Islet precursor cell (in vitro differentiated cells): Measurements from ENCODE around the gene ZSCAN21.

Source experiments
- DNase-seq: peaks from one replicate; pipeline ENCODE4 v3.0.0-alpha.2; 2018

The ZSCAN21 gene

DNA sequence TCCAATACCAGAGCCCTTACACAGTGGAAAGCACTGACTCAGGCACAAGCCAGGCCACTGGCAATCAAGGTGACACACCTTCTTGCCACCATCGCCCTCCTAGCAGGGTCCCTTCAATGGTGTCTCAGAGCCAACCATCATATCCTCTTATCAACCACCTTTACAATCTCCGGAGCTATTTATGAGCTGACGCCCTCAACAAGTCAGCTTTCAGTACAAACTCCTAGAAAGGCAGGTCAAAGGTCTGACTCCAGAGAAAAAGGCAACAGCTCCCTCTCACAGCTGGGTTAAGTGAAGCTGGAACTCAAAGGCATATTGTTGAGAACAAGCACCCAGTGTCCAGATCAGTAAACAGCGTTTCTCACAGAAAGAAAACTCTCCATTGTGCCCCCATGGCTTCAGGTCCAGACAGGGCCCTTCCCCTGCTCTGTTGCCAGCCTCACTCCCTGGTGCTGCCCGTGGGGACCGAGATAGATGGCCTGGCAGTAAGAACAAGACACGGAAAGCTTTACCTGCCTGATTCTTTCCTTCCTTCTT, 29.5 kb downstream of the ZSCAN21 start:
- peak; percentile 39 for DNase-seq

DNA sequence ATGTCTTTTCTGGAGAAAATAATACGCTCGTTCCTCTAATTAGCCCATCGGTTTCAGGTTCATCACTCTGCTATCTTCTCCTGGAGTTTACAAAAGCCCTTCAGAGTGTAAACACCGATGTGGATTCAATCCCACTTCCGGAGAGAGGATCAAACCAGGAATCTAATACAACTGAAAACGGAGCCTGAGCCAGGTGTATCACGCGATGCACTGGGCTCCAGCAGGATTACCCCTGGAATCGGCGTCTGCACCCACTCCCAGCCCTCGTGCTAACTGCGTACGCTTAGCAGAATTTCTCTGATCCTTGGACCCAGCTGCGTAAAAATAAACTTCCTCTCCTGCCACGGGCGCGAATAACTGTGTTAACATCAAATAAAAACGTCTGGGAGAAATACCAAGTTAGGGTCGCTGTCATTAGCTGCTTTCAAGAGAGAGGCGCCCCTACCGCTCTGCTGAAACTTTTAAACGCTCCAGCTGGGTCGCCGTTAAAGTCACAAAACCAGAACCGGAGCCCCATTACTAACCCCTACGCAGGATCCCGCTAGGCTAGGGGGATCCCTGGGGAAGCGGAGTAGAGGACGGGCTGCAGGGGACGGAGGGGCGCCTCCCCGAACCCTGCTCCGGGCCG, 31.4 kb downstream of the ZSCAN21 start:
- no peak for DNase-seq

DNA sequence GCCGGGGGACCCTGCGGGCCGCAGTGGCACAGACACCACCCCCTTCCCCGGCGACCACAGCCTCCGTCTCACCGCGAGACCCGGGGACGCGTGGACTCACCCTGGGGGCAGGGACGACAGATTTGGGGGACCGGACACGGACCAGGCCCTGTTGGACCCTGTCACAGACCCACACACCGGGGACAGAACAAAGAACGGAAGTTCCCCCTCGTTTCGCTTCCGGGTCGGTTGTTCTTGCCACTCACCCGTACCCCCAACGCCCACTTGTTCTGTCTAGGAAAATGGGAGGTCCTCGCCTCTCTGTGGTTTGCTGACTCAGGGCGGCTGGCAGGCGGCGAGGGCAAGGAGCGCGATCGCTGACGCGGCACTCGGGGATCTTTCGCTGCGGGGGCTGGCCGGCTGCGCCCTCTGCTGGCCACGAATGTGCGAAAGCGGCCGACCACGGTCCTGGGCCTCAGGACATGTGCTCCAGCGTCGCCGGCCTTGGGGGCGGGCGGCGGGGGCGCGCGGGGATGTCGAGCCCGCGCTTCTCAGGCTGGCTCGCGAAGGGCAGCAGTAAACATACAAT, 32.0 kb downstream of the ZSCAN21 start, which contains the start of gene ZNF3:
Gene ZNF3 (minus strand): TSS at position 189 of the 568 bp plus-strand sequence. CDS start 4,366 bp downstream, outside the sequence.
- peak; percentile 100 for DNase-seq

DNA sequence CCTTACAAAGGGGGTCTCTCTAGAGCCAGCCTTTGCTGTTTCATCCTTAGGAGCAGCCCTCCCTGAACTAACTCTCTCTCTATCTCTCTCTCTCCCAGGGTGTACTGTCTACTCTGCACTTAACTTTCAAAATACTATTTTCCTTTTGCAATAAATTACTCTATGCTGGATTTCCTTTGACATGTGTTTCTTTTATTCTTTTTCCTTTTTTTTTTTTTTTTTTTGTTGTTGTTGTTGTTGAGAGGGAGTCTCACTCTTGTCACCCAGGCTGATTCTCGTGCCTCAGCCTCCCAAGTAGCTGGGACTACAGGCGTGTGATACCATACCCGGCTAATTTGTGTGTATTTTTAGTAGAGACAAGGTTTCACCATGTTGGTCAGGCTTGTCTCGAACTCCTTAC, 33.4 kb downstream of the ZSCAN21 start:
- DNase-seq: no peak

DNA sequence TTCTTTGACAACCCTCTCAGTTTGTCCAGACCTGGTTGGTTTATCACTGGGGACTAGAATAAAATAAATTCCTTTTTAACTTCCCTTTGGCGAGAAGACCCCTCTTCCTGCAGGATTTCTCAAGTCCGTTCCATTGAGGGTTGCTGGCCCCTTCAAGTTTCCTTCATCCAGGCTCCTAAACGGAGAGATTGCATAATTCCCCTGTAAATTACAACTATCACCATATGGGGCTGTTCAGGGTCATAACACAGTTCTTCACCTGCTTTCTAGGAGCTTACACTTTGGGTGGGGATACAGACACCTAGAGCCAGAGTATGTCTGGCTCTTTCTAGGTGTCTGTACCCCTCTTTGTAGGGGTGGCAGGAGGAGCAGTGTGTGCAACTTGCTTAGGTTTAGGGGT, 35.9 kb downstream of the ZSCAN21 start:
- no peak for DNase-seq

DNA sequence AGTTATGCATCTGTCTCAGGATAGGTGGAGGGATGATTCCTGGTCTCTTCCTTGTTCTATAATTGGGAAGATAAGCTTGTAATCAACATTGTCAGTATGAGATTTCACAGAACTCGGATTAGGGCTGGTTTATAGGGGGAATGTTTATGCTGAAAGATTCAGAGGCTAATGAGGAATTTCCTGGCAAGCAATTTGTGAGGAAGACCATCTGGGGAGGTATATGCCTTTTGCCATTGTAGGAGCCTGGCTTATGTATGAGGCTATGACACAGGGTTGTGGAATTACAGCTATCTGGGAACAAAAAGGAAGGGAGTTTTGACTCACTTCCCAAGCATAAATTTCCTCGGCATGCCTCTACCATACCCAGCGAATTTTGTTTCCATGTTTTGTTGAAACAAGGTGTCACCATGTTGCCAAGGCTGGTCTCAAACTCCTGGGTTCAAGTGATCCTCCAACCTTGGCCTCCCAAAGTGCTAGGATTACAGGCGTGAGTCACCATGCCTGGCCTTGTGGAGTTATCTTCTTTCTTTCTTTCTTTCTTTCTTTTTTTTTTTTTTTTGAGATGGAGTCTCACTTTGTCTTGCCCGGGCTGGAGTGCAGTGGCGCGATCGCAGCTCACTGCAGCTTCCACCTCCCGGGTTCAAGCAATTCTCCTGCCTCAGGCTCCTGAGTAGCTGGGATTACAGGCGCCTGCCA, 37.6 kb downstream of the ZSCAN21 start:
- peak; percentile 86 for DNase-seq

DNA sequence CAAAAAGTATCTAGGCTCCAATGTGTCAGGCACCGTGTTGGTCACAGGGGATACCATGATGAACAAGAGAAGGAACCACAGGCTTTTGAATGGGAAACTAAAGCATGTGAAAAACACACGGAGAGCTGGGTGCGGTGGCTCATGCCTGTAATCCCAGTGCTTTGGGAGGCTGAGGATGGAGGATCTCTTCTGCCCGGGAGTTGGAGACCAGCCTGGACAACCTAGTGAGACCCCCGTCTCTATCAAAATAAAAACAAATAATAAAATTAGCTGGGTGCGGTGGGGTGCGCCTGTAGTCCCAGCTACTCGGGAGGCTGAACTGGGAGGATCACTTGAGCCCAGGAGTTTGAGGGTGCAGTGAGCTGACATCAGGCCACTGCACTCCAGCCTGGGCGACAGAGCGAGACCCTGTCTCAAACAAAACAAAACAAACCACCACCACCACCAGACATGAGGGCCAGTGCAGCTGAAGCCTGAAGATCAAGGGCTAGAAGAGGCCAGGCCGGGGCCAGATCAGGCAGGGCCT, 38.6 kb downstream of the ZSCAN21 start:
- DNase-seq: no peak

DNA sequence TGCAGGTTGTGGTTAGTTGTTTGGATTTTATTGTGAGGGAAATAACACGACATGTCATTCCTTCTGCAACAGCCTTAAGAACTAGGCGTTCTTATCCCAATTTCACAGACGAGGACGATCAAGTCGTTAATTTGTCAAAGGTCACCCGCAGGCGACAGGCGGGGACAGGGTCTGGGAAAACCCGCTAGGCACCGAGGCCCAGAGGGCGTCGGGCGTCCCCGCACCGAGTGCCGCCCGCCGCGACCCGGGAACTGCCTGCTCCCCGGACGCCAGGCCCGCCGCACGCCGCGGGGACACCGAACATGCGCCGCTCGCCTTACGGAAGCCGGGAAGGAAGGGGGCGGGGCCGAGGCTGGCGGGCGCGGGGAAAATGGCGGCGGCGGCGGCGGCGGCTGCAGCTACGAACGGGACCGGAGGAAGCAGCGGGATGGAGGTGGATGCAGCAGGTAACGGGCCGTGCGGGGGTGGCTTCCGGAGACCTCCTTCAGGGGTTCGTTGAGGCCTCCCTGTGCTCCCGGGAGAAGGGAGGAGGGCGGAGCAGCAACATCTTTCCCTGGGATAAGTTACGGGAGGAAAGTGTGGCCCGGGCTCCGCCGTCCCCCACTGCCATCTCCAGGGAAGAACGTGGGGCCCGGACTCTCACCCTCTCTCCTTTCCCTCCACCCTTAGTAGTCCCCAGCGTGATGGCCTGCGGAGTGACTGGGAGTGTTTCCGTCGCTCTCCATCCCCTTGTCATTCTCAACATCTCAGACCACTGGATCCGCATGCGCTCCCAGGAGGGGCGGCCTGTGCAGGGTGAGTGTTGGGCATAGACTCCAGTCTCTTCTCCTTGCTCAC, 39.3 kb downstream of the ZSCAN21 start, which contains the start of gene COPS6:
Gene COPS6 (plus strand): TSS at position 349 of the 837 bp plus-strand sequence. CDS start 22 bp downstream, at position 371.
- DNase-seq: peak; percentile 81

DNA sequence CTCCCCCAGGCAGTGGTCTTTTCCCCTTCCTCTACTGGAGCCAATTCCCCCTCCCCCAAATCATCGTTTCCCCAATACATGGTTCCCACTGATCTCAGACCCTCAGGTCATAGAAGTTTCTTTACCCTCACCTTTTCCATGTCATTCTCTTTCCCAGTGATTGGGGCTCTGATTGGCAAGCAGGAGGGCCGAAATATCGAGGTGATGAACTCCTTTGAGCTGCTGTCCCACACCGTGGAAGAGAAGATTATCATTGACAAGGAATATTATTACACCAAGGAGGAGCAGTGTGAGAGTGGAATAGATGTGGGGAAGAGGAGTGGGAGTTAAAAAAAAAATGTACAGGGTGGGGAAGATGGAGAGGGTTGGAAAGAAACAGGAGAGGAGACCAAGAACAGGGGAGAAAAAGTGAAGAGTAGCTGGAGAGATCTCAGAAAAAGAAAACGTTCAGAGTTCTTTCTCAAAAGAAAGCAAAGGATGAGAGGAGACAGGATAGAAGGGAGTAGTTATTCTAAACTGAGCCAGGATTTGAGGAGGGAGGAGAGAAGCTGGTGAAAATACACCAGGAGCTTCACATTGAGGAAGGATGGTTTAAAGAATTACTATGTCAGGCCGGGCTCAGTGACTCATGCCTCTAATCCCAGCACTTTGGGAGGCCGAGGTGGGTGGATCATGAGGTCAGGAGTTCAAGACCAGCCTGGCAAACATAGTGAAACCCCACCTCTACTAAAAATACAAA, 40.1 kb downstream of the ZSCAN21 start:
- DNase-seq: no peak

DNA sequence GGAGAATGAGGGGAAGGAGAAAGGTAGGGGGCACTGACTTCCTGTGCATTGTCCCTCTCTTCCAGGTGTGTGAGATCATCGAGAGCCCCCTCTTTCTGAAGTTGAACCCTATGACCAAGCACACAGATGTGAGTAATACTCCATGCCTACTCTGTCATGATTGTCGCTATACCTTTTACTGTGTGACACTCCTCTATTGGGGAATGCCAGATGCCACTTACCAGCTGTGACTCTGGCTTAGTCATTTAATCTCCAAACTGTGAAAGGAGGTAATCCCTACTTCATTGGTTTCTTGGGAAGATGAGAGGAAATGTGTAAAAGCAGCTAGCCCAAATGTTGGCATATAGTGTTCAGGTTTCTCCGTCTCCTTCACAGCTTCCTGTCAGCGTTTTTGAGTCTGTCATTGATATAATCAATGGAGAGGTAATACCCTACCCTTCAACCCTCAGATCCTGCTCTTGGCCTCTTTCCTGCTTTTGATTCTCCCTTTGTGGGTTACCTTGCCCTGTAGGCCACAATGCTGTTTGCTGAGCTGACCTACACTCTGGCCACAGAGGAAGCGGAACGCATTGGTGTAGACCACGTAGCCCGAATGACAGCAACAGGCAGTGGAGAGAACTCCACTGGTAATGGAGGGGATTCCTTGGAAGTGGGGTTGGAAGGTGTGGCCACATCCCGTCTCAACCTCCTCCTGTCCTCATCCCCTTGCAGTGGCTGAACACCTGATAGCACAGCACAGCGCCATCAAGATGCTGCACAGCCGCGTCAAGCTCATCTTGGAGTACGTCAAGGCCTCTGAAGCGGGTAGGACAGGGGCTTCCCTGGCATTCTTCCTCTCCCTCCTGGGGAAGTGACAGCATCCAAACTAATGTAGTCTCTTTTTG, 41.2 kb downstream of the ZSCAN21 start:
- peak; percentile 53 for DNase-seq

DNA sequence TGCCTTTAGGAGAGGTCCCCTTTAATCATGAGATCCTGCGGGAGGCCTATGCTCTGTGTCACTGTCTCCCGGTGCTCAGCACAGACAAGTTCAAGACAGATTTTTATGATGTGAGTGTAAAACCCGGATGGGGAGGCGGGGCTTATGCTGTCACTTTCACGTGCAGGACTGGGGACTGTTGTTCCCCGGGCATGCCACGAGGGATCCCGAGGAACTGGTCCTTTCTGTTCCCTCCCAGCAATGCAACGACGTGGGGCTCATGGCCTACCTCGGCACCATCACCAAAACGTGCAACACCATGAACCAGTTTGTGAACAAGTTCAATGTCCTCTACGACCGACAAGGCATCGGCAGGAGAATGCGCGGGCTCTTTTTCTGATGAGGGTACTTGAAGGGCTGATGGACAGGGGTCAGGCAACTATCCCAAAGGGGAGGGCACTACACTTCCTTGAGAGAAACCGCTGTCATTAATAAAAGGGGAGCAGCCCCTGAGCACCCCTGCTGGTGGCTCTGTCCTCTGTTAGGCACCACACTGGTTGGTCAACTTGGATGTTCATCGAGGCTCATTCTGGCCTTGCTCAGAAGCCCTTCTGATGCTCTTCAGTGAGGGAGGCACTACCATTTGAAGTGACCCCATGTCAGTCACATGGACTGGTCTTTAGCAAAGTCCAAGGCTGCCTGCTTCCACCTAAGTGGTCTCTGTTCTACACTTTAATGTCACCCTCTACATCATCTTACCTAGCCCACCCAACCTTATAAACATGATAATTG, 42.0 kb downstream of the ZSCAN21 start:
- peak; percentile 77 for DNase-seq

DNA sequence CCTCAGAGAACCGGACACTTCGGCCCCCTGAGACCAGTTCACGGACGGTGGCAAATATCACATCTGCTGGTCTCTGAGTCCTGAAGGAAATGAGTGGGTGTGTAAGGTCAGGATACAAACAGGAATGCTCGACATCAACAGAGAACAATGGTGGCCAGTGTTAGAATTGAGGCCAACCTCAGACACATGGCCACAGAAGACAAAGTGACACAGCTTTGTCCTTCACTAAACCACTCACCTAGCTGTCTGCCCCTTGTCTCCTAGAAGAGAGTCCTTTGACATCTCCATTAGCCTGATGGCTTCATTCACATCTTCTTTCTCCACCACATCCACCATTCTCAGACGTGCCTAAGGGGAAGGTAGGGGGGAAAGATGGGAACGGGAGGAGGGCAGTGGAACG, 43.5 kb downstream of the ZSCAN21 start:
- DNase-seq: peak; percentile 44

DNA sequence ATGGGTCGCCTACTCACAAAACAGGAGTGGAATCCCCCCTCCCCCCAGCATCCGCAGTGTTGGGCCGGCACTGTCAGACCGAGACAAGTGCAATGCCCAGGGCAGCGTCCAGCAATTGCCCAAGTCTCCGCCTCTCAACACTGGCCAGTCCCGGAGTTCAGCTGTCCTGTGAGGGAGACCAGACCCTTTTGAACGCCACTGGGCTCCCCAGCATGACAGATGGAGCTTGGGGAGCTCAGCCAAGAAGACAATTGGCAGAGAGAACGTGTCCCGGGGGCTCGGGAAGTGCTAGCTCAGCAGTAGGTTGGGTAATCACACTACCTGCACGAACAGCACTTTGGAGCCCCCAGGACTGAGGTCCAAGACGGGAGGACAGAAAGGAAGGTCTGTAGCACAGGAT, 43.9 kb downstream of the ZSCAN21 start:
- peak; percentile 59 for DNase-seq

DNA sequence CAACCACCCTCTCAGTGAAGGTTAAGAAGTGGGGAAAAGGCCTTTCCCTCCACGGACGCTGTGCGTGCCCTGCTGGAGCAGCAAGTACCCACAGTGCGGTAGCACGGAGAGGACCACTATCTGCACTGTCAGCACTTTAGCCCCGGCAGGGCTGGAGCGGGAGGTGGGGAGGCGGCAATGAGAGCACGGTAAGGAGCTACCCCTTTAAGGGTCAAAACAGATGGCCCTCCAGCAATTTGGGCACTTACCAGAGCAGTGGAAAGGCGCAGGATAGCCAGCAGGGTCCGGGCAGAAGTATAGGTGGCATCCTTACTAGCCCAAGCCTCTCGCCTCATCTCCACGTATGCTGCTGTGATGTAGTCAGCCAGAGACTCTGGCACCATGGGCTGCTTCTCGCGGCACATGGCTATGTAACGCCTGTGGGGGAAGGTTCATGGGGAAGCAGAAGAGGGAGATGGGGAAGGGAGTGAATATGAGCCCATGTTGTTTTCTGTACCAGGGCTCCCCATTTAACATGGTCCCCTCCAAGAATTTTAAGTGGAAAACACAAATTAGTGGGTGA, 44.4 kb downstream of the ZSCAN21 start:
- DNase-seq: peak; percentile 50

DNA sequence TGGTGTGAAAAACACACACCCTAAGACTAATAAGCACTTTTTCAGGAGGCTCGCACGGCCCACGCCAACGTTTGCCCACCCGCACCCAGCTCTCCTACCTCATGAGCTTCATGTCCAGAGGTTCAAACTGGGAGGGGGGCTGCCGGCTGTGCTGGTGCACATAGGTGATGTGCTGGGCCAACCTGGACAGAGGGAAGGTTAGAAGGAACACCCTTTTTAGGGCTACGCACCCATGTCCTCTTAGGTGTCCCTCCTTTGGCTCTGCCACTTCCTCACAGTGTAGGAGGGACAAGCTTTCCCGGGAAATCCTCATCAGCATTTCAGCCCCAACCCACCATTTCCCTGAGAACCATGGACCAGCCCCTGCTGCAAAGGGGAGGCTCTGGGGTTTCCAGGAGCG, 45.7 kb downstream of the ZSCAN21 start:
- DNase-seq: peak; percentile 47

DNA sequence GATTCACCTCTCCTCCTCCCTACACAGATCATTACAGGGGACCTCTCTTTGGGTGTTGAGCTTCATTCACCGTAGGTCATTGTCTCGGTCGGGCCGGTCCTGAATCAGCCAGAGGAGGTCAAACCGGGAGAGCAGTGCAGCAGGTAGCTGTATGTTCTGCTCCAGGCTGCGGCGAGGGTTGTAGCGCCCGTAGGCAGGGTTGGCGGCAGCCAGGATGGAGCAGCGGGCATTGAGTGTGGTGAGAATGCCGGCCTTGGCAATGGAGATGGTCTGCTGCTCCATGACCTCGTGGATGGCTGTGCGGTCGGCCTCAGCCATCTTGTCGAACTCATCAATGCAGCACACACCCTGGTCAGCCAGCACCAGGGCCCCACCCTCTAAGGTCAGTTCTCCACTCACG, 46.1 kb downstream of the ZSCAN21 start:
- no peak for DNase-seq

DNA sequence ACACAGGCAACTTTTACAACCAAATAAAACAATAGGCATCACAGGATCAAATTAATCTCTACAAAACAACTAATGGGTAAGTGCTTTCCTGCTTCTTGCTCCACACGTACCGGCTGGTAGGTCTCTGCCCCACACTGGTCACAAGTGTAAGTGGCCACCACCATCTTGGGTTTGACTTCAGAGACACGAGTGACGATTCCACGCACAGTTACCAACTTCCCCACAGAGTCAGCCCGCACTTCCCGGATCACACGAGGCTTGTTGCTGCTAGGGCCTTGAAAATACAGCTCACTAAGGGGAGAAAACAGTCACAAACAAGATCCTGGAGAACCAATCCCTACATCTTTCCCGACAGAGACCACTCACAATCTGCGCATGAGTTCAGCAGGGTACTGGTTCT, 49.3 kb downstream of the ZSCAN21 start:
- no peak for DNase-seq

DNA sequence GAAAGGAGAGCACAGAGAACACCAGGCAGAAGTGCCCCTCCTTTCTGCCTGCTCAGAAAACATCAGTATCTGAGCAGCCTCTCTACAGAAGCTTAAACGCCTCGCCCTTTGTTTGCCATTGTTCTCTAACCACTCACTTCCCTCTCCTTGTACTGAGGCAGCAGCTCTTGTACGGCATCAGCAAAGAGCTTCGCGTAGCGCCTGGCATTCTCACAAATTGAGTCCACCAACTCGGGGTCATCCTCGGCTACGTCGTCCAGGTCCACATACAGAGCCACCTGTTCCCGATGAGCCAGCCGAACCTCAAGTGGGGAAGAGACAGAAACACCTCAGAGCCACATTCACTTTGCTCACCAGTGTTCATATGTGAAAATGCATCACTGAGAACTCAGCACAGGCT, 49.9 kb downstream of the ZSCAN21 start:
- no peak for DNase-seq

DNA sequence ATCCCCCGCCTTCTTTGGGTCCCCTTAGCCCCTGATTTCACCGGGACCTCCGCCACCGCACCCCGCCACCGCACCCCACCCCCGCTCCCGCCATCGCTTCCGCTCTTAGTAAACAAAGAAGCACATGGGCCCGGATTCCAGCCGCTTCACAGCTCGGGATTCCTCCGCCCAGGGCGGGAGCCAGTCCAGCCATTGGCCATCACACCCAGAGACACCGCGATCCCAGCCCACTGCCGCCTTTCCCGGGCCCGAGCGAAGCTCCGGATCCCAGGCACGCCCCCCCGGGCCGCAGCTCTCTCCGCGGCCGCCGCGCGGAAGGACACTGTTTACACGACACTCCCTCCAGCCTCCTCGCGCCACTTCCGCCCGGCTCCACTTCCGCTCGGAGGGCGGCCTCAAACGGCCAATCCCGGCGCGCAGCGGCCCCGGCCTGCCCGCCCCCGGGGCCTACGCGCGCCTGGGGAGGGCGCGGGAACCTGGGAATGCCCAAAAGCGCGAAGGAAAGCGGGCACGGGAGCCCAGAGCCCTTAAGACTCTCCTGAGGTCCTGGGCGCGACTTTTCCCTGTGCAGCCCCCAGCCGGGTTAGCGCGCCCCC, 50.9 kb downstream of the ZSCAN21 start:
- DNase-seq: peak; percentile 98
